HCT116 (cell line): Measurements from ENCODE around the gene KIRREL1. TPM values are rescaled to one million over a fixed set of nuclear protein-coding genes. Genes with fewer than 3 reads are reported as not detected.

Experiments
- ATAC-seq: fragments of 200-7000 bp; cut with Tn5 transposase; 2 replicates; pipeline ENCODE4 v1.9.1; 2020; ENCODE audit warnings: mild to moderate bottlenecking, moderate library complexity
- BruUV-seq: library from RNA; stranded (reverse); fragments of 400-500 nt; replicated peaks from 2 replicates; lab custom pipeline; 2021; lab: Mats Ljungman, UMichigan
- CTCF ChIA-PET: fragments of 300-600 bp; sonication (Branson Sonifier 250); formaldehyde crosslinking; loops from one replicate; lab custom pipeline; 2021; ENCODE audit warnings: antibody characterized with exemption; lab: Charles Lee
- POLR2A ChIA-PET: fragments of 300-600, 350-600 bp; sonication (Branson Sonifier 250); formaldehyde crosslinking; loops from one replicate; lab custom pipeline; 2021; ENCODE audit warnings: antibody characterized with exemption; lab: Charles Lee
- RAD21 ChIA-PET, 2 experiments: fragments of 300-600 bp; sonication (Branson Sonifier 250); formaldehyde crosslinking; loops; one replicate each; lab custom pipeline; 2023; ENCODE audit warnings: low total read pairs in 2 of 2; ENCODE audit not compliant: uncharacterized antibody in 2 of 2, unreplicated experiment in 2 of 2, low non-redundant PET in 1 of 2; lab: Charles Lee
- DNase-seq: peaks from one replicate; pipeline ENCODE4 v3.0.0-alpha.2; 2010; ENCODE audit warnings: low read depth, low spot score
- H2AFZ ChIP-seq: fragments of 200-600 bp; shearing (Covaris generic), sonication (generic); 2 replicates; pipeline ENCODE4 v1.6.1; 2017; ENCODE audit warnings: low read depth, mixed run types, mixed read lengths, antibody characterized with exemption, low read length; ENCODE audit not compliant: poor library complexity, severe bottlenecking
- H3K27ac ChIP-seq: 2 replicates; pipeline ENCODE4 v1.5.1; 2012; ENCODE audit warnings: low read depth, low read length
- H3K27me3 ChIP-seq: fragments of 200-600 bp; sonication (generic); 2 replicates; pipeline ENCODE4 v1.6.1; 2016; ENCODE audit warnings: mixed run types, low read length, mixed read lengths; ENCODE audit not compliant: insufficient read depth
- H3K36me3 ChIP-seq, 2 experiments: fragments of 200-500 bp in 1 of 2; fragments of 200-600 bp in 1 of 2; sonication (Bioruptor generic) in 1 of 2; sonication (generic) in 1 of 2; 2 replicates each; pipeline versions ENCODE4 v1.5.1 to v1.6.1; 2014 to 2016; ENCODE audit warnings: low read length in 2 of 2, inconsistent platforms in 1 of 2, mixed read lengths in 1 of 2, mixed run types in 1 of 2; ENCODE audit not compliant: insufficient read depth in 2 of 2, control insufficient read depth in 1 of 2
- H3K4me1 ChIP-seq, 2 experiments: fragments of 200-600 bp in 1 of 2; sonication (generic) in 1 of 2; 2 replicates each; pipeline versions ENCODE4 v1.5.1 to v1.6.1; 2012 to 2017; ENCODE audit warnings: low read length in 2 of 2, inconsistent platforms in 1 of 2, mild to moderate bottlenecking in 1 of 2, mixed read lengths in 1 of 2, mixed run types in 1 of 2, moderate library complexity in 1 of 2; ENCODE audit not compliant: insufficient read depth in 2 of 2, control insufficient read depth in 1 of 2
- H3K4me2 ChIP-seq: fragments of 200-600 bp; sonication (generic); 2 replicates; pipeline ENCODE4 v1.6.1; 2017; ENCODE audit warnings: mixed run types, low read length, mixed read lengths
- H3K4me3 ChIP-seq, 2 experiments: fragments of 200-600 bp in 1 of 2; sonication (generic) in 1 of 2; replicated peaks in 1 of 2; 2 replicates each; pipeline ENCODE4 v1.5.1; 2011 to 2016; ENCODE audit warnings: low read length in 2 of 2, control low read depth in 1 of 2, low read depth in 1 of 2, mild to moderate bottlenecking in 1 of 2, mixed read lengths in 1 of 2, mixed run types in 1 of 2
- H3K79me2 ChIP-seq: fragments of 200-600 bp; sonication (generic); 2 replicates; pipeline ENCODE4 v1.6.1; 2017; ENCODE audit warnings: mild to moderate bottlenecking, mixed run types, low read length, moderate library complexity, mixed read lengths; ENCODE audit not compliant: insufficient read depth
- H3K9ac ChIP-seq: fragments of 200-600 bp; sonication (generic); 2 replicates; pipeline ENCODE4 v1.6.1; 2016; ENCODE audit warnings: low read length, mixed read lengths
- H3K9me2 ChIP-seq: fragments of 200-600 bp; sonication (generic), shearing (Covaris generic); 2 replicates; pipeline ENCODE4 v1.6.1; 2017; ENCODE audit warnings: mixed run types, mild to moderate bottlenecking, moderate library complexity; ENCODE audit not compliant: insufficient read depth
- H3K9me3 ChIP-seq, 2 experiments: fragments of 200-500 bp in 1 of 2; fragments of 200-600 bp in 1 of 2; sonication (Bioruptor generic) in 1 of 2; sonication (generic) in 1 of 2; 2 replicates each; pipeline ENCODE4 v1.6.1; 2014 to 2017; ENCODE audit warnings: low read length in 2 of 2, mixed read lengths in 2 of 2, inconsistent platforms in 1 of 2, low read depth in 1 of 2, mild to moderate bottlenecking in 1 of 2, mixed run types in 1 of 2, moderate library complexity in 1 of 2; ENCODE audit not compliant: control insufficient read depth in 1 of 2, insufficient read depth in 1 of 2
- H4K20me1 ChIP-seq: fragments of 200-600 bp; sonication (generic), shearing (Covaris generic); 2 replicates; pipeline ENCODE4 v1.6.1; 2017; ENCODE audit warnings: mixed run types, mild to moderate bottlenecking, moderate library complexity; ENCODE audit not compliant: insufficient read depth
- ELF1 ChIP-seq: IDR thresholded peaks from 2 replicates; pipeline ENCODE4 v1.6.1; 2012; ENCODE audit warnings: low read depth, borderline replicate concordance
- EZH2 ChIP-seq: fragments of 200-600 bp; sonication (generic); IDR thresholded peaks from 2 replicates; pipeline ENCODE4 v1.6.1; 2017; ENCODE audit warnings: antibody characterized with exemption, mixed run types
- EZH2phosphoT487 ChIP-seq: fragments of 200-600 bp; IDR thresholded peaks from 2 replicates; pipeline ENCODE4 v1.6.1; 2018; ENCODE audit warnings: antibody characterized with exemption, borderline replicate concordance
- JUND ChIP-seq: IDR thresholded peaks from 2 replicates; pipeline ENCODE4 v1.6.1; 2012
- POLR2AphosphoS5 ChIP-seq: IDR thresholded peaks from 2 replicates; pipeline ENCODE4 v1.6.1; 2011; ENCODE audit warnings: mild to moderate bottlenecking, low read depth, low read length, moderate library complexity
- RAD21 ChIP-seq: IDR thresholded peaks from 2 replicates; pipeline ENCODE4 v1.6.1; 2012; ENCODE audit warnings: low read depth, mild to moderate bottlenecking
- REST ChIP-seq: IDR thresholded peaks from 2 replicates; pipeline ENCODE4 v1.6.1; 2012; ENCODE audit warnings: low read depth
- SP1 ChIP-seq: IDR thresholded peaks from 2 replicates; pipeline ENCODE4 v1.6.1; 2012; ENCODE audit warnings: low read depth
- SRF ChIP-seq: IDR thresholded peaks from 2 replicates; pipeline ENCODE4 v1.6.1; 2012; ENCODE audit warnings: low read depth
- TCF7L2 ChIP-seq: IDR thresholded peaks from 2 replicates; pipeline ENCODE4 v1.7.0; 2011; ENCODE audit warnings: borderline replicate concordance, inconsistent platforms; ENCODE audit not compliant: insufficient read depth, insufficient read length; ENCODE audit errors: extremely low read depth
- YY1 ChIP-seq: IDR thresholded peaks from 2 replicates; pipeline ENCODE4 v1.6.1; 2011; ENCODE audit warnings: low read length, low read depth, moderate library complexity, mild to moderate bottlenecking; ENCODE audit not compliant: insufficient replicate concordance; ENCODE audit errors: extremely low read depth
- ZNF274 ChIP-seq: fragments of 200-500 bp; sonication (Bioruptor generic); IDR thresholded peaks from 2 replicates; pipeline ENCODE4 v1.6.1; 2014; ENCODE audit warnings: mild to moderate bottlenecking, low read depth, low read length, inconsistent platforms
- intact Hi-C: fragments of 100-400 bp; cut with micrococcal nuclease; formaldehyde crosslinking; loops from 2 replicates; pipeline ENCODE4 v1.10.0; 2022
- total RNA-seq: library from RNA; stranded (reverse); gene quantifications from one replicate; pipeline ENCODE4 v1.2.1, GENCODE V29; 2021; ENCODE audit not compliant: unreplicated experiment
- TF ChIP-seq, protein P1 (sequence below): IDR thresholded peaks from 2 replicates; pipeline ENCODE4 v1.6.1; 2012

Gene KIRREL1
- total RNA-seq, 1 experiment from 2014 or later, result 20.0 TPM

- ChIA-PET POLR2A (no interaction called here), RAD21 (no interaction called here)
- Histone ChIP-seq H3K4me2 (no peak overlapping the region), H3K27me3 (peaks cover 6% of the 10 kb centered on the region; the same call in 1 of the 2 replicates), H3K9ac (no peak overlapping the region), H3K27ac (no peak overlapping the region)
- no peak for ATAC-seq
- no TSS peak for BruUV-seq
- TF ChIP-seq SRF (no peak), ELF1 (no peak), TCF7L2 (no peak), RAD21 (no peak)
- TF ChIP-seq, all 23 proteins: peak for 0
- Histone ChIP-seq H4K20me1 (no peaks in the 10 kb centered on the region), H3K36me3 (no peaks in the 10 kb centered on the region), H3K9me3 (no peaks in the 10 kb centered on the region), H2AFZ (no peak overlapping the region), H3K4me1 (peaks cover 0 to 10% of the 10 kb centered on the region in 2 experiments; a peak in 2 of 4 replicates), H3K79me2 (no peaks in the 10 kb centered on the region), H3K4me3 (no peak overlapping the region), H3K9me2 (no peaks in the 10 kb centered on the region)
- no peak for DNase-seq
- intact Hi-C loops, result loop anchor here (10.0 kb wide), 1 partner anchor 1109 kb away; the partner anchor contains the start of gene AIM2
- CTCF ChIA-PET, result interaction anchor here (16.1 kb wide), 1 partner anchor 153 kb away, joined by 393 read pairs; no protein-coding TSS in a partner anchor
Measured at GRCh38 chr1:157966031-157966537, 27.4 kb upstream of the KIRREL1 start.

DNA sequence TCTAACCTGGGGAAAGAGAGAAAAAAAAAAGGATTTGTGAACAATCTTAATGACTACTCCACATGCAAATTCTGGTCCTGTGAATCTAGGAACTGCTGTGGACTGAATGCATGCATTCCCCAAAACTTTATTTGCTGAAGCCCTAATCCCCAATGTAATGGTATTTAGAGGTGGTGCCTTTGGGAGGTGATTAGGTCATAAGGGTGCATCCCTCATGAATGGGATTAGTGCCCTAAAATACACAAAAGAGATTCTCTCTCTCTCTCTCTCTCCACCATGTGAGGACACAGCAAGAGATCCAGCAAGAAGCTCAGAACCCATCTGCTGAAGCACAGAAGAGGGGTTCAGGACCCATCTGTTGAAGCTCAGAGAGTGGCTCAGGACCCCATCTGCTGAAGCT is 26.2 kb upstream of the KIRREL1 start:
- no TSS peak for BruUV-seq
- intact Hi-C loops, result loop anchor here (10.0 kb wide), 1 partner anchor 1108 kb away; the partner anchor contains the start of gene AIM2
- H3K27ac ChIP-seq, result no peak overlapping the region
- TF ChIP-seq SP1 (no peak), RAD21 (no peak), ZNF274 (no peak), REST (no peak), POLR2AphosphoS5 (no peak), EZH2 (no peak), JUND (no peak), EZH2phosphoT487 (no peak), YY1 (no peak)
- TF ChIP-seq, protein P1, sequence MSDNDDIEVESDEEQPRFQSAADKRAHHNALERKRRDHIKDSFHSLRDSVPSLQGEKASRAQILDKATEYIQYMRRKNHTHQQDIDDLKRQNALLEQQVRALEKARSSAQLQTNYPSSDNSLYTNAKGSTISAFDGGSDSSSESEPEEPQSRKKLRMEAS, result no peak

More for the DNA sequence above, 26.2 kb upstream of the KIRREL1 start:
- ChIA-PET CTCF (interaction anchor here (16.1 kb wide), 1 partner anchor 152 kb away, joined by 393 read pairs; no protein-coding TSS in a partner anchor), POLR2A (no interaction called here), RAD21 (interaction anchor here in 1 of 2 experiments (0.7 kb wide), 1 partner anchor 125 kb away, joined by 3 read pairs; no protein-coding TSS in a partner anchor)
- DNase-seq (no peak), ATAC-seq (no peak)
- Histone ChIP-seq H3K36me3 (no peaks in the 10 kb centered on the region), H2AFZ (no peak overlapping the region), H3K79me2 (no peaks in the 10 kb centered on the region), H3K27me3 (no peaks in the 10 kb centered on the region), H3K4me1 (peaks cover 0 to 7% of the 10 kb centered on the region in 2 experiments; a peak in 2 of 4 replicates), H3K9me2 (no peaks in the 10 kb centered on the region), H3K9me3 (no peaks in the 10 kb centered on the region), H3K4me2 (no peak overlapping the region), H4K20me1 (no peaks in the 10 kb centered on the region), H3K9ac (no peak overlapping the region), H3K4me3 (no peak overlapping the region)
